H1 (cell line): Measurements from ENCODE around the gene PLPPR2.
"Not testable (repeated sequence)": the region's sequence is repeated elsewhere in the genome, so short reads cannot be mapped to it uniquely, and the experiment has no call there.

Source experiments
- E2F6 ChIP-seq: IDR thresholded peaks from 2 replicates; pipeline ENCODE4 v1.6.1; 2012; ENCODE audit warnings: inconsistent platforms
- POLR2AphosphoS5 ChIP-seq: IDR thresholded peaks from 2 replicates; pipeline ENCODE4 v1.6.1; 2011; ENCODE audit warnings: low read depth, low read length
- RFX5 ChIP-seq: IDR thresholded peaks from 2 replicates; pipeline ENCODE4 v1.6.1; 2011; ENCODE audit warnings: low read depth, low read length, improper control_type of control experiment, borderline replicate concordance
- TCF12 ChIP-seq: IDR thresholded peaks from 2 replicates; pipeline ENCODE4 v1.6.1; 2011; ENCODE audit warnings: low read depth, mild to moderate bottlenecking, low read length
- TF ChIP-seq, protein P1 (sequence below), 3 experiments: IDR thresholded peaks; 1 replicate in 2 of 3; 2 replicates in 1 of 3; pipeline versions ENCODE4 v1.5.1 to v1.6.1; 2011; ENCODE audit warnings: low read length in 3 of 3, mild to moderate bottlenecking in 3 of 3, inconsistent platforms in 2 of 3, low read depth in 1 of 3, moderate library complexity in 1 of 3; ENCODE audit not compliant: insufficient read depth in 1 of 3; ENCODE audit errors: control extremely low read depth in 1 of 3
- TF ChIP-seq, protein P2 (sequence below): IDR thresholded peaks from 2 replicates; pipeline ENCODE4 v1.6.1; 2012; ENCODE audit warnings: inconsistent platforms
- TF ChIP-seq, protein P3 (sequence below): IDR thresholded peaks from 2 replicates; pipeline ENCODE4 v1.6.1; 2011; ENCODE audit warnings: low read length, improper control_type of control experiment

- TF ChIP-seq, protein P1, sequence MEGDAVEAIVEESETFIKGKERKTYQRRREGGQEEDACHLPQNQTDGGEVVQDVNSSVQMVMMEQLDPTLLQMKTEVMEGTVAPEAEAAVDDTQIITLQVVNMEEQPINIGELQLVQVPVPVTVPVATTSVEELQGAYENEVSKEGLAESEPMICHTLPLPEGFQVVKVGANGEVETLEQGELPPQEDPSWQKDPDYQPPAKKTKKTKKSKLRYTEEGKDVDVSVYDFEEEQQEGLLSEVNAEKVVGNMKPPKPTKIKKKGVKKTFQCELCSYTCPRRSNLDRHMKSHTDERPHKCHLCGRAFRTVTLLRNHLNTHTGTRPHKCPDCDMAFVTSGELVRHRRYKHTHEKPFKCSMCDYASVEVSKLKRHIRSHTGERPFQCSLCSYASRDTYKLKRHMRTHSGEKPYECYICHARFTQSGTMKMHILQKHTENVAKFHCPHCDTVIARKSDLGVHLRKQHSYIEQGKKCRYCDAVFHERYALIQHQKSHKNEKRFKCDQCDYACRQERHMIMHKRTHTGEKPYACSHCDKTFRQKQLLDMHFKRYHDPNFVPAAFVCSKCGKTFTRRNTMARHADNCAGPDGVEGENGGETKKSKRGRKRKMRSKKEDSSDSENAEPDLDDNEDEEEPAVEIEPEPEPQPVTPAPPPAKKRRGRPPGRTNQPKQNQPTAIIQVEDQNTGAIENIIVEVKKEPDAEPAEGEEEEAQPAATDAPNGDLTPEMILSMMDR (IDR thresholded peaks at IDR 0.05; ENCODE audit: control extremely low read depth in 1 of 3, insufficient read depth in 1 of 3, low read depth in 1 of 3, low read length in 3 of 3) = not testable (repeated sequence)
- not testable (repeated sequence) for TF ChIP-seq E2F6, TCF12, POLR2AphosphoS5, RFX5
- TF ChIP-seq, protein P2, sequence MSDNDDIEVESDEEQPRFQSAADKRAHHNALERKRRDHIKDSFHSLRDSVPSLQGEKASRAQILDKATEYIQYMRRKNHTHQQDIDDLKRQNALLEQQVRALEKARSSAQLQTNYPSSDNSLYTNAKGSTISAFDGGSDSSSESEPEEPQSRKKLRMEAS = not testable (repeated sequence)
- TF ChIP-seq, protein P3, sequence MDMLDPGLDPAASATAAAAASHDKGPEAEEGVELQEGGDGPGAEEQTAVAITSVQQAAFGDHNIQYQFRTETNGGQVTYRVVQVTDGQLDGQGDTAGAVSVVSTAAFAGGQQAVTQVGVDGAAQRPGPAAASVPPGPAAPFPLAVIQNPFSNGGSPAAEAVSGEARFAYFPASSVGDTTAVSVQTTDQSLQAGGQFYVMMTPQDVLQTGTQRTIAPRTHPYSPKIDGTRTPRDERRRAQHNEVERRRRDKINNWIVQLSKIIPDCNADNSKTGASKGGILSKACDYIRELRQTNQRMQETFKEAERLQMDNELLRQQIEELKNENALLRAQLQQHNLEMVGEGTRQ = not testable (repeated sequence)
Measured at GRCh38 chr19:11354102-11354501, 1.1 kb upstream of the PLPPR2 start.
